ENCODE data around the gene BAIAP2.

BAIAP2 gene

DNA sequence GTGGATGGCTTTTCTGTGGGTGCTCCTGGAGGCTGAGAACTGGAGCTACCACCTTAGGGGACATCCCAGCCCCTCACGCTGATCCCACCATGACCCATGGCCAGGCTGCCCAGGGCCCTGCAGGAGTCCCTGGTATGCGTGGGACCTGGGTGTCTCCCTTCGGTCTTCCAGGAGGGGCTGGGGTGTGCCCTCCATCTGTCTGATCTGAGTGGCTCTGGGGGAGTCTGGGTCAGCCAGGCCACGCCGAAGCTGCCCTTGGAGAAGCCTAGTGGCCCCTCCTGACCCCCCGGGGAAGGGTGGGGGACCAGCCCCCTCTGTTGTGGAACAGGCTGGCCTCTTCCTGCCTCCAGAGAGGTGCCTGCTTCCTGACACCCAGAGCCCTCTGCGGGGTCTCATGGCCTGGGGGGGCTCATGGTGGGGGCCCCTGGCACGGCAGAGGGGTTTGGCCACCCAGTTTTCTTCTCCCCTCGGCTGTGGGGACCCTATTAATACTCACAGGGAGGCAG is 10.7 kb downstream of the BAIAP2 start:
- Histone ChIP-seq H3K36me3 (peaks cover 47% of the 10 kb centered on the region), H3K9me3 (ENCODE audit: severe bottlenecking) (no peaks in the 10 kb centered on the region)
- no peak for TF ChIP-seq CTCF (IDR thresholded peaks at IDR 0.05; ENCODE audit: low read depth, low read length)

DNA sequence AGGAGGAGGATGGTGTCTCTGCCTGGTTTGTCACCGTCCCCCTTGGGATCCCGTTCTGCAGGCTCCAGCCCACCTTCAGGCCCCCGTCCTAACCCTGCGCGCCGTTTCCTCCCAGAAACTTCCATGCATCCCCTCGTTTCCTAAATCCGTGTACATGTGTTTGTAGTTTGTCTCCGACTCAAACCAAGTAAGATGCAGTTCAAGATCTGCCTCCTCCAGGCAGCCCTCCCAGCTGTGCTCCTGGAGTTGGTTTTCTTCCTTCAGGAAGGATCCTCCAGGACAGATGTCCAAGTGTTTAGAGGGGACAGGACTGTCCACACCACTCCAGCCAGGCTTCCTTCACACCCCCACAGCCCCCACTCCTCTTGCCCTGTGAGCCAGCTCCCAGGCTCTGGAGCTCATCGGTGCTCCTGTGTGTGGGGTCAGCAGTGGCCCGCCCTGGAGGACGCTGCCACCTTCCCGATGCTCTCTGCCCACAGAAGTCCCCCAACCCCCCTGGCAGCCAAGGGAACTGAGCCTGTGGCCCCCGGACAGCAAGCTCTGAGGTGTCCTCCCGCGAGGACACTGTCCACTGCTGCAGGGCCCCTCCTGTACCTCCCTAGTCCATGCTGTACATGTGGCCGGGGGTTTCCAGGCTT is 11.3 kb downstream of the BAIAP2 start:
- no peaks in the 10 kb centered on the region for H3K9me3 ChIP-seq (ENCODE audit: severe bottlenecking)
- no peak for TF ChIP-seq CTCF (IDR thresholded peaks at IDR 0.05; ENCODE audit: low read depth, low read length)
- peaks cover 47% of the 10 kb centered on the region for H3K36me3 ChIP-seq
- H3K27ac ChIP-seq, result no peak overlapping the region
- DNase-seq, result no peak
- H3K27me3 ChIP-seq (ENCODE audit: insufficient read depth, low read depth, severe bottlenecking), result no peaks in the 10 kb centered on the region
- H3K4me3 ChIP-seq (ENCODE audit: low read depth, low read length), result no peak overlapping the region

More for the DNA sequence above, 10.7 kb downstream of the BAIAP2 start:
- H3K4me3 ChIP-seq (ENCODE audit: low read depth, low read length), result no peak overlapping the region
- DNase-seq, result no peak
- H3K27ac ChIP-seq, result 0 out of 2 replicates have a peak overlapping the region, but pooled peaks have one; percentile 6
- H3K27me3 ChIP-seq (ENCODE audit: insufficient read depth, low read depth, severe bottlenecking), result no peaks in the 10 kb centered on the region

DNA sequence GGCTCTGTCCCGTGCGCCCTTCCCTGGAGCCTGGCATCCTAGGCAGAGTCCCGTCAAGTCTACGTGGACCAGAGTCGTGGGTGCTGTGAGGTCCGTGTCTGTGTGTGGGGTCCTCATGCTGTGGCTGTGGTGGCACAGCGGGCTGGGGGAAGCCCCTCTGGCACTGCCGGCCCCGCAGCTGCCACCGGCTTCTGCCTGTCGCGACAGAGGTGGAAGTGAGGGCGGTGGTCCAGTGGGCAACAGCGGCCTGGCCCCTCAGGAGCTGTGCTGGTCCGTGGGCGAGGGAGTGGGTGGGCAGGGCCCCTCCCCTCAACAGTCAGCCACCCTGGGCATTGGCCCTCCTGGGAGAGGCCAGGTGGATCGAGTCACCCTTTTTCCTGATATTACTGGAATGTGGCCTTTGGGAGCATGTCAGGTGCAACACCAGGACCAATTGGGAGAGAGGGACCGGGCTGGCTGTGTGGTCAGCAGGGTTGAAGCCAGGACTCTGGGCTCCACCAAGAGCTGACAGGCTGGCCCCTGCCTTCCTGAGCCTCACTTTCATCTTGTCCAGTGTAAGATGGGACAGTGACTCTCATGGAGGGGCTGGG is 11.9 kb downstream of the BAIAP2 start:
- no peak for TF ChIP-seq CTCF (IDR thresholded peaks at IDR 0.05; ENCODE audit: low read depth, low read length)

DNA sequence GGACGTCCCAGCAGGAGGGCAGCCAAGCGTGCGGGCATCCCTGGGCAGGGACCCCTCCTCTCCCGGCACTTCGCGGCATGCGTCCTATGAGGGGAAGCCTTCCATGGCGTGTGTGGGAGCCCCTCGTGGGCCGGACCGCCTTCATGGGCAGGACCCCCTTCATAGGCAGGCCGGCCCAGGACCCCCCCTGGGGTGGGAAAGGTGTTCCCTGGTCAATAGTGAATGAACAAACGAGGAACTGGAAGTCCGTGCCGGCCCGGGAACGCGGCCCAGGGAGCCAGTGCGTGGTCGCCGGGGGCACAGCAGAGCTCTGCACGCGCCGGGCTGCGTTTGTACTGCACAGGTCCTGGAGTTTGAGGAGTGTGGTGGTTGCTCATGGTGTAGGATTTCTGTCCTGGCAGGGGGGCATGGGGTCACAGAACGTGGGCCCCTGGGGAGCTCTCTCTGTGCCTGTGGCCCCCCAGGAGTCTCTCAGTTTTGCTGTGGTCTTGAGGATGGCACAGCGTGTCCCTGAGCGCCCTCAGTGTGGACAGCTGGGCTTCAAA is 13.9 kb downstream of the BAIAP2 start:
- peaks cover 41% of the 10 kb centered on the region for H3K36me3 ChIP-seq
- no peak for DNase-seq
- H3K9me3 ChIP-seq (ENCODE audit: severe bottlenecking), result no peaks in the 10 kb centered on the region
- TF ChIP-seq CTCF (IDR thresholded peaks at IDR 0.05; ENCODE audit: low read depth, low read length), result no peak
- no peaks in the 10 kb centered on the region for H3K27me3 ChIP-seq (ENCODE audit: insufficient read depth, low read depth, severe bottlenecking)
- peak overlapping the region; percentile 52 for H3K27ac ChIP-seq
- H3K4me3 ChIP-seq (ENCODE audit: low read depth, low read length), result no peak overlapping the region

More for the DNA sequence above, 11.9 kb downstream of the BAIAP2 start:
- no peak for DNase-seq
- no peaks in the 10 kb centered on the region for H3K9me3 ChIP-seq (ENCODE audit: severe bottlenecking)
- H3K27ac ChIP-seq, result no peak overlapping the region
- no peaks in the 10 kb centered on the region for H3K27me3 ChIP-seq (ENCODE audit: insufficient read depth, low read depth, severe bottlenecking)
- H3K4me3 ChIP-seq (ENCODE audit: low read depth, low read length), result no peak overlapping the region
- peaks cover 47% of the 10 kb centered on the region for H3K36me3 ChIP-seq

GRCh38 chr17:81049372-81049911 is 14.5 kb downstream of the BAIAP2 start:
- Histone ChIP-seq H3K27ac (peak overlapping the region; percentile 52), H3K9me3 (ENCODE audit: severe bottlenecking) (no peaks in the 10 kb centered on the region), H3K36me3 (peaks cover 38% of the 10 kb centered on the region), H3K4me3 (ENCODE audit: low read depth, low read length) (no peak overlapping the region), H3K27me3 (ENCODE audit: insufficient read depth, low read depth, severe bottlenecking) (no peaks in the 10 kb centered on the region)
- no peak for DNase-seq
- TF ChIP-seq CTCF (IDR thresholded peaks at IDR 0.05; ENCODE audit: low read depth, low read length), result no peak

All from WERI-Rb-1 (cell line).